H1 (cell line): ENCODE measurements around the gene TRAP1. TPM values are rescaled to one million over a fixed set of nuclear protein-coding genes. Genes with fewer than 3 reads are reported as not detected.

Experiments used
- CTCF ChIA-PET: fragments of 300-600 bp; sonication (Branson Sonifier 250); formaldehyde crosslinking; loops from one replicate; lab custom pipeline; 2021; ENCODE audit not compliant: partially characterized antibody; lab: Charles Lee
- POLR2A ChIA-PET: fragments of 300-600 bp; sonication (Branson Sonifier 250); formaldehyde crosslinking; loops from one replicate; lab custom pipeline; 2021; ENCODE audit warnings: inconsistent platforms; ENCODE audit not compliant: partially characterized antibody; lab: Charles Lee
- DNase-seq, 2 experiments: peaks; one replicate each; pipeline versions ENCODE4 v3.0.0 to v3.0.0-alpha.2; 2010 to 2022; ENCODE audit warnings: low spot score in 2 of 2, low read depth in 1 of 2, mixed read lengths in 1 of 2
- FAIRE-seq: peaks from 2 replicates; lab custom pipeline; 2011; peaks lifted over from hg19 to GRCh38; lab: Jason Lieb, UNC
- H2AFZ ChIP-seq: 2 replicates; pipeline ENCODE4 v1.8.1; 2012; ENCODE audit warnings: low read length, inconsistent platforms
- H2AK5ac ChIP-seq: 2 replicates; pipeline ENCODE4 v1.6.1; 2013; ENCODE audit warnings: low read depth, low read length
- H2BK120ac ChIP-seq: replicated peaks from 2 replicates; pipeline ENCODE3; 2013; ENCODE audit warnings: low read depth, low read length, inconsistent platforms
- H2BK12ac ChIP-seq: 2 replicates; pipeline ENCODE4 v1.6.1; 2013; ENCODE audit warnings: low read depth, low read length
- H2BK15ac ChIP-seq: 2 replicates; pipeline ENCODE4 v1.6.1; 2013; ENCODE audit warnings: low read length
- H2BK20ac ChIP-seq: 2 replicates; pipeline ENCODE4 v1.6.1; 2013; ENCODE audit warnings: low read length
- H2BK5ac ChIP-seq: 2 replicates; pipeline ENCODE4 v1.6.1; 2013; ENCODE audit warnings: low read depth, low read length
- H3K14ac ChIP-seq: 2 replicates; pipeline ENCODE4 v1.6.1; 2013; ENCODE audit warnings: inconsistent platforms; ENCODE audit not compliant: insufficient read length
- H3K18ac ChIP-seq: 2 replicates; pipeline ENCODE4 v1.6.1; 2013; ENCODE audit warnings: low read length; ENCODE audit errors: extremely low read depth
- H3K23ac ChIP-seq: 2 replicates; pipeline ENCODE4 v1.6.1; 2013; ENCODE audit warnings: inconsistent platforms; ENCODE audit not compliant: insufficient read length
- H3K23me2 ChIP-seq: 2 replicates; pipeline ENCODE4 v1.6.1; 2013; ENCODE audit warnings: low read depth, low read length
- H3K27ac ChIP-seq: 2 replicates; pipeline ENCODE4 v1.6.1; 2011; ENCODE audit warnings: low read depth, low read length, inconsistent platforms
- H3K27me3 ChIP-seq, 4 experiments: replicated peaks in 1 of 4; 1 replicate in 1 of 4; 2 replicates in 3 of 4; pipeline versions ENCODE4 v1.6.1 to v1.8.1; 2011 to 2013; ENCODE audit warnings: low read length in 3 of 4, mild to moderate bottlenecking in 3 of 4, inconsistent platforms in 2 of 4, mixed read lengths in 2 of 4, moderate library complexity in 1 of 4; ENCODE audit not compliant: control insufficient read depth in 3 of 4, insufficient read depth in 3 of 4; ENCODE audit errors: extremely low read depth in 1 of 4
- H3K36me3 ChIP-seq, 4 experiments: 2 replicates each; pipeline versions ENCODE4 v1.6.1 to v1.8.1; 2011 to 2013; ENCODE audit warnings: mild to moderate bottlenecking in 4 of 4, low read length in 3 of 4, moderate library complexity in 2 of 4, control low read depth in 1 of 4, inconsistent platforms in 1 of 4; ENCODE audit not compliant: insufficient read depth in 4 of 4, control insufficient read depth in 2 of 4
- H3K4ac ChIP-seq: replicated peaks from 2 replicates; pipeline ENCODE3; 2013; ENCODE audit warnings: low read length, low read depth, mixed read lengths, inconsistent platforms; ENCODE audit not compliant: insufficient read length
- H3K4me1 ChIP-seq, 4 experiments: replicated peaks in 1 of 4; 1 replicate in 1 of 4; 2 replicates in 3 of 4; pipeline versions ENCODE4 v1.6.1 to v1.8.1; 2011 to 2013; ENCODE audit warnings: low read length in 3 of 4, inconsistent platforms in 2 of 4, mixed read lengths in 1 of 4; ENCODE audit not compliant: insufficient read depth in 4 of 4, control insufficient read depth in 3 of 4
- H3K4me2 ChIP-seq, 2 experiments: 2 replicates each; pipeline versions ENCODE4 v1.6.1 to v1.8.1; 2011 to 2013; ENCODE audit warnings: low read depth in 2 of 2, low read length in 2 of 2, control low read depth in 1 of 2, inconsistent platforms in 1 of 2, mild to moderate bottlenecking in 1 of 2; ENCODE audit not compliant: insufficient read depth in 1 of 2
- H3K4me3 ChIP-seq, 4 experiments: fragments of 200-600, 300-600 bp in 1 of 4; sonication (generic), shearing (Covaris generic), sonication (Bioruptor Twin) in 1 of 4; 2 replicates each; pipeline versions ENCODE4 v1.5.1 to v1.8.1; 2011 to 2016; ENCODE audit warnings: low read length in 4 of 4, low read depth in 3 of 4, control low read depth in 2 of 4, inconsistent platforms in 2 of 4, mild to moderate bottlenecking in 2 of 4, mixed read lengths in 1 of 4, moderate library complexity in 1 of 4; ENCODE audit not compliant: insufficient read depth in 2 of 4; ENCODE audit errors: extremely low read depth in 1 of 4
- H3K56ac ChIP-seq: replicated peaks from 2 replicates; pipeline ENCODE3; 2013; ENCODE audit warnings: low read depth, mild to moderate bottlenecking, mixed read lengths, low read length, inconsistent platforms; ENCODE audit not compliant: insufficient read length
- H3K79me1 ChIP-seq: 2 replicates; pipeline ENCODE4 v1.6.1; 2013; ENCODE audit warnings: low read depth, low read length, control low read depth
- H3K79me2 ChIP-seq, 2 experiments: 2 replicates each; pipeline versions ENCODE4 v1.6.1 to v1.8.1; 2012 to 2013; ENCODE audit warnings: low read length in 2 of 2, mild to moderate bottlenecking in 2 of 2, inconsistent platforms in 1 of 2; ENCODE audit not compliant: insufficient read depth in 2 of 2, control insufficient read depth in 1 of 2
- H3K9ac ChIP-seq, 4 experiments: replicated peaks in 1 of 4; 1 replicate in 1 of 4; 2 replicates in 3 of 4; pipeline versions ENCODE4 v1.6.1 to v1.8.1; 2011 to 2013; ENCODE audit warnings: low read depth in 3 of 4, low read length in 3 of 4, control low read depth in 2 of 4, mild to moderate bottlenecking in 2 of 4, moderate library complexity in 2 of 4, inconsistent platforms in 1 of 4; ENCODE audit errors: extremely low read depth in 1 of 4
- H3K9me3 ChIP-seq, 2 experiments: 2 replicates each; pipeline versions ENCODE4 v1.6.1 to v1.8.1; 2012 to 2013; ENCODE audit warnings: mild to moderate bottlenecking in 2 of 2, moderate library complexity in 2 of 2, control low read depth in 1 of 2, inconsistent platforms in 1 of 2, low read depth in 1 of 2, low read length in 1 of 2, mixed read lengths in 1 of 2; ENCODE audit not compliant: insufficient read depth in 2 of 2
- H4K20me1 ChIP-seq, 2 experiments: replicated peaks in 1 of 2; 2 replicates each; pipeline versions ENCODE3 to v1.8.1; 2011 to 2013; ENCODE audit warnings: inconsistent platforms in 2 of 2, low read length in 2 of 2, mild to moderate bottlenecking in 1 of 2; ENCODE audit not compliant: insufficient read depth in 2 of 2, control insufficient read depth in 1 of 2
- H4K5ac ChIP-seq: 2 replicates; pipeline ENCODE4 v1.6.1; 2013; ENCODE audit warnings: low read length, low read depth, mixed read lengths, inconsistent platforms; ENCODE audit not compliant: insufficient read length
- H4K8ac ChIP-seq: 2 replicates; pipeline ENCODE4 v1.8.0; 2013; ENCODE audit warnings: mild to moderate bottlenecking, moderate library complexity, low read length, inconsistent platforms; ENCODE audit not compliant: insufficient read depth; ENCODE audit errors: extremely low read depth
- H4K91ac ChIP-seq: replicated peaks from 2 replicates; pipeline ENCODE3; 2013; ENCODE audit warnings: low read length, mixed read lengths, inconsistent platforms; ENCODE audit not compliant: insufficient read length
- SIX5 ChIP-seq: IDR thresholded peaks from 2 replicates; pipeline ENCODE4 v1.6.1; 2011; ENCODE audit warnings: mild to moderate bottlenecking, low read depth, low read length
- WGBS, 2 experiments: shearing (Covaris generic) in 1 of 2; methylation state at CpG; one replicate each; pipeline versions ENCODE4 v1.1.6 to v1.1.7; 2013 to 2015; ENCODE audit warnings: low lambda C conversion rate in 2 of 2, mixed read lengths in 2 of 2, inconsistent platforms in 1 of 2, low coverage in 1 of 2, missing lambda C conversion rate in 1 of 2; ENCODE audit not compliant: insufficient replicate concordance in 2 of 2, insufficient coverage in 1 of 2, insufficient read length in 1 of 2; ENCODE audit errors: extremely low coverage in 1 of 2, missing lambda C conversion rate in 1 of 2; 5-methylcytosine and 5-hydroxymethylcytosine counted together
- polyA plus RNA-seq, 7 experiments: library from polyadenylated mRNA; depleted of rRNA in 3 of 7; stranded (reverse) in 5 of 7; unstranded in 2 of 7; fragments of >200 nt in 5 of 7; fragments of 200-250 nt in 2 of 7; gene quantifications; 1 replicate in 5 of 7; 2 replicates in 1 of 7; 4 replicates in 1 of 7; pipeline versions ENCODE4 v1.2.1 to v1.2.3, GENCODE V29; 2011 to 2013; ENCODE audit warnings: missing spikeins in 2 of 7, mixed read lengths in 2 of 7
- total RNA-seq: library from RNA; stranded (reverse); fragmentation: NEBNext Ultra II Directional; extraction: Animal tissue kit (Norgen Biotek cat#: 25700); gene quantifications from 2 replicates; pipeline ENCODE4 v1.2.1, GENCODE V29; 2021
- TF ChIP-seq, protein P1 (sequence below): IDR thresholded peaks from 2 replicates; pipeline ENCODE4 v1.6.1; 2012; ENCODE audit warnings: low read length, inconsistent platforms

The TRAP1 gene
- total and polyA plus RNA-seq, 2 of the 8 experiments (the other 6 are each of a cell fraction or from before 2014, with no cell fraction given): 215 to 283 TPM

DNA sequence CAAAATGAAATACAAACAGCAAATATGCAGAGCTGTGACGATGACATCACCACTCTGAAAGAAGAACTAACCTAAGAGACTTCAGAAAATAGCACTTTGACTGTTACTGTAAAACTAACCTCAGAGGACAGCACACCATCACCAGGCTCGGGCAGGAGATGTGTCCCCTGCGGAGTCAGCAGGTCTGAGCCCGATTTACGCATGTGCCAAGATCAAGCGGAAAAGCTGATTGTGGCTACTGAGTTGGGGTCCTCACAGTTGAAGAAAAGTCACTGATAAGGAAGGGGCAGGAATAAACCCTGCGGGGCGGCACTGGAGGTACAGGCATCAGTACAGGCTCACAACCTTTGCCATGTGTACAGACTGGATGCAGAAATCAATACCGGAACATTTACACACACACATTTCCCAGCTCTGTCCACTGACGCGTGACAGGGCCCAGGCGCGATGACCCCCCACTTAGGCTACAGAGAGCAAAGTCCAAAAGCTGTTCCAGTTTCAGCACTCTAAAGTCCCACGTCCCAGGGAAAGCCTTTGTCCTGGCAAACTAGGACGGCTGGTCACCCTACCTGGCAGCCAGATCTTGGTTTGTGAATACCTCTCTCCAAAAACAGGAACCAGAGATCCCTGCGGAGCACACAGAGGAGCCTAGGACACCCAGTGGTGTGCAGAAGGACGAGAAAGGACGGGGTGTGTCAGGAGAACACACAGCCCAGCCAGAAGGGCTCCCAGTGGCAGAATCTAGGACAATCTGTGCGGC is 21.5 kb downstream of the TRAP1 start:
- FAIRE-seq (no peak), DNase-seq (no peak)
- Histone ChIP-seq H3K36me3 (peaks cover 0 to 5% (median 0%) of the 10 kb centered on the region in 4 experiments; a peak in 2 of 8 replicates), H3K14ac (no peak overlapping the region), H2BK15ac (no peak overlapping the region), H3K79me1 (peaks cover 10% of the 10 kb centered on the region; the same call in 1 of the 2 replicates), H4K8ac (peak overlapping the region; percentile 15; the same call in 1 of the 2 replicates), H3K4ac (no peak overlapping the region), H4K20me1 (peaks cover 2 to 8% of the 10 kb centered on the region in 2 experiments), H4K91ac (no peak overlapping the region), H4K5ac (no peak overlapping the region), H3K23me2 (no peaks in the 10 kb centered on the region), H2BK120ac (no peak overlapping the region), H2BK5ac (no peak overlapping the region; the same call in 1 of the 2 replicates), H3K4me2 (no peak overlapping the region), H3K23ac (no peak overlapping the region), H2BK12ac (no peak overlapping the region), H2AFZ (no peak overlapping the region), H3K4me3 (no peak overlapping the region), H2AK5ac (no peak overlapping the region), H3K18ac (no peak overlapping the region), H2BK20ac (no peak overlapping the region), H3K56ac (no peak overlapping the region), H3K9ac (no peak overlapping the region), H3K27me3 (no peaks in the 10 kb centered on the region), H3K4me1 (no peaks in the 10 kb centered on the region; a peak in 2 of 7 replicates), H3K27ac (no peak overlapping the region), H3K79me2 (peaks cover 0 to 59% of the 10 kb centered on the region in 2 experiments; a peak in 3 of 4 replicates), H3K9me3 (no peaks in the 10 kb centered on the region)
- TF ChIP-seq, protein P1, sequence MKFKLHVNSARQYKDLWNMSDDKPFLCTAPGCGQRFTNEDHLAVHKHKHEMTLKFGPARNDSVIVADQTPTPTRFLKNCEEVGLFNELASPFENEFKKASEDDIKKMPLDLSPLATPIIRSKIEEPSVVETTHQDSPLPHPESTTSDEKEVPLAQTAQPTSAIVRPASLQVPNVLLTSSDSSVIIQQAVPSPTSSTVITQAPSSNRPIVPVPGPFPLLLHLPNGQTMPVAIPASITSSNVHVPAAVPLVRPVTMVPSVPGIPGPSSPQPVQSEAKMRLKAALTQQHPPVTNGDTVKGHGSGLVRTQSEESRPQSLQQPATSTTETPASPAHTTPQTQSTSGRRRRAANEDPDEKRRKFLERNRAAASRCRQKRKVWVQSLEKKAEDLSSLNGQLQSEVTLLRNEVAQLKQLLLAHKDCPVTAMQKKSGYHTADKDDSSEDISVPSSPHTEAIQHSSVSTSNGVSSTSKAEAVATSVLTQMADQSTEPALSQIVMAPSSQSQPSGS: no peak
- TF ChIP-seq SIX5: no peak
- POLR2A ChIA-PET: interaction anchor here (0.6 to 1.9 kb wide), 6 partner anchors 9 to 478 kb away, joined by 3 to 7 read pairs (median 3); partner anchors contain the start of gene TRAP1
- CTCF ChIA-PET: interaction anchor here (0.6 to 1.3 kb wide), 7 partner anchors 8 to 709 kb away, joined by 3 to 4 read pairs (median 3); no protein-coding TSS in a partner anchor
- 94% methylated on average over 19 of the region's 19 CpGs; no CpG with 5 or more reads in 1 of the 2 experiments for WGBS, 2 experiments
